C4-2B (cell line): ENCODE measurements around the gene TMEM244.

ENCODE experiments used
- H3K27ac ChIP-seq: fragments of 450-650 bp; 2 replicates; pipeline ENCODE4 v1.5.1; 2017
- CTCF ChIP-seq: fragments of 450-650 bp; conservative IDR thresholded peaks from 2 replicates; pipeline ENCODE4 v1.5.1; 2017; ENCODE audit warnings: mild to moderate bottlenecking
- ZFX ChIP-seq: fragments of 450-650 bp; IDR thresholded peaks from 2 replicates; pipeline ENCODE4 v1.6.1; 2017

TMEM244 gene

GRCh38 chr6:129866256-129866655 lies 5.1 kb upstream of the TMEM244 start:
- H3K27ac ChIP-seq: no peak overlapping the region
- TF ChIP-seq CTCF: no peak
- no peak for TF ChIP-seq ZFX

GRCh38 chr6:129865013-129865412 lies 3.9 kb upstream of the TMEM244 start:
- no peak for TF ChIP-seq ZFX
- no peak for TF ChIP-seq CTCF
- H3K27ac ChIP-seq: no peak overlapping the region

GRCh38 chr6:129863664-129864063 lies 2.5 kb upstream of the TMEM244 start:
- no peak overlapping the region for H3K27ac ChIP-seq
- TF ChIP-seq ZFX: no peak
- TF ChIP-seq CTCF: no peak

GRCh38 chr6:129859524-129859923 lies 1.6 kb downstream of the TMEM244 start:
- H3K27ac ChIP-seq: no peak overlapping the region
- TF ChIP-seq CTCF: no peak
- TF ChIP-seq ZFX: no peak

GRCh38 chr6:129857838-129858237 lies 3.3 kb downstream of the TMEM244 start:
- TF ChIP-seq CTCF (no peak), ZFX (no peak)

GRCh38 chr6:129853996-129854711 lies 7.0 kb downstream of the TMEM244 start:
- TF ChIP-seq CTCF (no peak), ZFX (no peak)
- no peak overlapping the region for H3K27ac ChIP-seq

More at GRCh38 chr6:129857838-129858237, 3.3 kb downstream of the TMEM244 start:
- no peak overlapping the region for H3K27ac ChIP-seq

- TF ChIP-seq CTCF: no peak
- TF ChIP-seq ZFX: no peak
- H3K27ac ChIP-seq: no peak overlapping the region
Observed at GRCh38 chr6:129852257-129852858, 8.8 kb downstream of the TMEM244 start.
